Loucy (cell line): ENCODE measurements around the gene PHLDB2.

Experiments used
- H2AFZ ChIP-seq: fragments of 200-600 bp; sonication (generic); 2 replicates; pipeline ENCODE4 v1.6.0; 2016; ENCODE audit warnings: antibody characterized with exemption, mild to moderate bottlenecking, low read length, moderate library complexity
- H3F3A ChIP-seq: fragments of 200-600 bp; 2 replicates; pipeline ENCODE4 v1.6.0; 2016; ENCODE audit warnings: antibody characterized with exemption, low read depth, mild to moderate bottlenecking
- H3K27me3 ChIP-seq: fragments of 200-600 bp; sonication (generic); 2 replicates; pipeline ENCODE4 v1.6.1; 2014; ENCODE audit warnings: low read length, mild to moderate bottlenecking; ENCODE audit not compliant: insufficient read depth, poor library complexity, severe bottlenecking
- H3K36me3 ChIP-seq: fragments of 200-600 bp; sonication (generic); 2 replicates; pipeline ENCODE4 v1.6.1; 2016; ENCODE audit warnings: low read length; ENCODE audit not compliant: insufficient read depth
- H3K4me1 ChIP-seq: fragments of 200-600 bp; sonication (generic); 2 replicates; pipeline ENCODE4 v1.5.1; 2014; ENCODE audit warnings: low read length, mild to moderate bottlenecking; ENCODE audit not compliant: insufficient read depth, poor library complexity, severe bottlenecking
- H3K4me2 ChIP-seq: fragments of 200-600 bp; sonication (generic); 2 replicates; pipeline ENCODE4 v1.6.0; 2014; ENCODE audit warnings: antibody characterized with exemption, low read length, low read depth, mild to moderate bottlenecking; ENCODE audit not compliant: poor library complexity, severe bottlenecking
- H3K4me3 ChIP-seq: fragments of 200-600 bp; sonication (generic); 2 replicates; pipeline ENCODE4 v1.5.1; 2014; ENCODE audit warnings: low read length, mild to moderate bottlenecking, mixed read lengths; ENCODE audit not compliant: poor library complexity, severe bottlenecking
- H3K79me2 ChIP-seq: fragments of 200-600 bp; sonication (generic); 2 replicates; pipeline ENCODE4 v1.6.1; 2014; ENCODE audit warnings: low read length; ENCODE audit not compliant: insufficient read depth
- H3K9ac ChIP-seq: fragments of 200-600 bp; sonication (generic); 2 replicates; pipeline ENCODE4 v1.6.0; 2014; ENCODE audit warnings: mild to moderate bottlenecking, low read depth, low read length, moderate library complexity; ENCODE audit not compliant: poor library complexity, severe bottlenecking
- H3K9me2 ChIP-seq: fragments of 200-600 bp; sonication (generic); replicated peaks from 2 replicates; pipeline ENCODE4 v1.6.1; 2016; ENCODE audit warnings: low read depth, low read length, mixed read lengths
- H3K9me3 ChIP-seq: fragments of 200-600 bp; sonication (generic); 2 replicates; pipeline ENCODE4 v1.6.1; 2014; ENCODE audit warnings: mild to moderate bottlenecking, antibody characterized with exemption, low read length, low read depth; ENCODE audit not compliant: insufficient read depth
- H4K20me1 ChIP-seq: fragments of 200-600 bp; sonication (generic); 2 replicates; pipeline ENCODE4 v1.6.0; 2014; ENCODE audit warnings: antibody characterized with exemption, low read length, mild to moderate bottlenecking; ENCODE audit not compliant: insufficient read depth, poor library complexity, severe bottlenecking
- EZH2phosphoT487 ChIP-seq: fragments of 200-600 bp; IDR thresholded peaks from 2 replicates; pipeline ENCODE4 v1.6.1; 2018; ENCODE audit warnings: antibody characterized with exemption, mild to moderate bottlenecking, moderate library complexity, borderline replicate concordance
- TF ChIP-seq, protein P1 (sequence below): fragments of 200-600 bp; sonication (generic); conservative IDR thresholded peaks from 2 replicates; pipeline ENCODE4 v1.5.1; 2014; ENCODE audit warnings: mild to moderate bottlenecking, antibody characterized with exemption, low read length

The PHLDB2 gene

DNA sequence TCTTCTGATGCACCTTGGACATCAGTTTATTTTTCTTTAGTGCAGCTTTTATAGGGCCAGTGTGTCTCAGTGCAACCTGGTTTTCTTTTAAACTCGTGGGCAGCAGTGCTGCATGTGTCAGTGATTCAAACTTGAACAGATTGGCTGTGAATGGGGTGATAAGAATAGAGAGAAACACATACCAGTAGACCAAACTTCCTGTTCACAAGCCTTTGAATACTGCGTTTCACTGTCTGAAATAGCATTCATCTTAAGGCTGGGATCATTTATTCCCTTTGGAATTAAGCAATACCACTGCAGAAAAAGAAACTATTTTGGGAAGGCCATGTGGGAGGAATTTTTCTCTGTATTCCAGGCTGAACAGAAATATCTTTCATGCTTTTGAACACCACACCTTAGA lies 51.7 kb downstream of the PHLDB2 start:
- no peak for TF ChIP-seq EZH2phosphoT487
- TF ChIP-seq, protein P1, sequence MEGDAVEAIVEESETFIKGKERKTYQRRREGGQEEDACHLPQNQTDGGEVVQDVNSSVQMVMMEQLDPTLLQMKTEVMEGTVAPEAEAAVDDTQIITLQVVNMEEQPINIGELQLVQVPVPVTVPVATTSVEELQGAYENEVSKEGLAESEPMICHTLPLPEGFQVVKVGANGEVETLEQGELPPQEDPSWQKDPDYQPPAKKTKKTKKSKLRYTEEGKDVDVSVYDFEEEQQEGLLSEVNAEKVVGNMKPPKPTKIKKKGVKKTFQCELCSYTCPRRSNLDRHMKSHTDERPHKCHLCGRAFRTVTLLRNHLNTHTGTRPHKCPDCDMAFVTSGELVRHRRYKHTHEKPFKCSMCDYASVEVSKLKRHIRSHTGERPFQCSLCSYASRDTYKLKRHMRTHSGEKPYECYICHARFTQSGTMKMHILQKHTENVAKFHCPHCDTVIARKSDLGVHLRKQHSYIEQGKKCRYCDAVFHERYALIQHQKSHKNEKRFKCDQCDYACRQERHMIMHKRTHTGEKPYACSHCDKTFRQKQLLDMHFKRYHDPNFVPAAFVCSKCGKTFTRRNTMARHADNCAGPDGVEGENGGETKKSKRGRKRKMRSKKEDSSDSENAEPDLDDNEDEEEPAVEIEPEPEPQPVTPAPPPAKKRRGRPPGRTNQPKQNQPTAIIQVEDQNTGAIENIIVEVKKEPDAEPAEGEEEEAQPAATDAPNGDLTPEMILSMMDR: no peak
- Histone ChIP-seq H3K36me3 (peaks cover 4% of the 10 kb centered on the region; the same call in 1 of the 2 replicates), H3K9me3 (no peaks in the 10 kb centered on the region), H3K79me2 (no peaks in the 10 kb centered on the region), H3K9me2 (no peaks in the 10 kb centered on the region), H3K27me3 (no peaks in the 10 kb centered on the region), H3K4me1 (peaks cover 24% of the 10 kb centered on the region), H2AFZ (no peak overlapping the region), H3K4me2 (peak overlapping the region; percentile 44), H3K9ac (no peak overlapping the region), H3F3A (no peaks in the 10 kb centered on the region), H3K4me3 (peak overlapping the region; percentile 20), H4K20me1 (no peaks in the 10 kb centered on the region)

DNA sequence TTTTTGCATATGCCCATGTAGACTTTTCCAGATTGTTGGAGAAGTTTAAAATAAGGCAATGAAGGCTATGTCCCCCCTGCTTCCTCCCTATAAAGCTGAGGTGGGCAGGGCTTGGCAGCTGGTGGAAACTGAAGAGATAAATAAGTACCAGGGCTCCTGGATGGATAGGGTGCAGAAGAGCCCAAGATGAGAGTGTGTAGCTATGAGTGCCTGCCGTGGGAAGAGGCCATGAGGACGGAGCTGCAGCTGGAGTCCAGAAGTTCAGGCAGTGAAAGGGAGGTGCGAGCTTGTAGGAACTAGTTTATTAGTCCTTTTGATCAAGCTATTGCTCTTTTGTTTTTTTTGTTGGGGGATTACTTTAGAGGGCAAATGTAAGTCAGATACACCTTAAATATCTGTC lies 52.4 kb downstream of the PHLDB2 start:
- H4K20me1 ChIP-seq: no peaks in the 10 kb centered on the region
- H3K9me2 ChIP-seq: no peaks in the 10 kb centered on the region
- no peak for TF ChIP-seq EZH2phosphoT487
- TF ChIP-seq, protein P1: no peak
- H3K79me2 ChIP-seq: no peaks in the 10 kb centered on the region
- H3K9ac ChIP-seq: no peak overlapping the region
- no peaks in the 10 kb centered on the region for H3K27me3 ChIP-seq
- H3K4me2 ChIP-seq: peak overlapping the region; percentile 44
- H2AFZ ChIP-seq: no peak overlapping the region
- peaks cover 24% of the 10 kb centered on the region for H3K4me1 ChIP-seq
- H3K36me3 ChIP-seq: peaks cover 4% of the 10 kb centered on the region; the same call in 1 of the 2 replicates
- no peaks in the 10 kb centered on the region for H3K9me3 ChIP-seq
- H3F3A ChIP-seq: no peaks in the 10 kb centered on the region
- no peak overlapping the region for H3K4me3 ChIP-seq

DNA sequence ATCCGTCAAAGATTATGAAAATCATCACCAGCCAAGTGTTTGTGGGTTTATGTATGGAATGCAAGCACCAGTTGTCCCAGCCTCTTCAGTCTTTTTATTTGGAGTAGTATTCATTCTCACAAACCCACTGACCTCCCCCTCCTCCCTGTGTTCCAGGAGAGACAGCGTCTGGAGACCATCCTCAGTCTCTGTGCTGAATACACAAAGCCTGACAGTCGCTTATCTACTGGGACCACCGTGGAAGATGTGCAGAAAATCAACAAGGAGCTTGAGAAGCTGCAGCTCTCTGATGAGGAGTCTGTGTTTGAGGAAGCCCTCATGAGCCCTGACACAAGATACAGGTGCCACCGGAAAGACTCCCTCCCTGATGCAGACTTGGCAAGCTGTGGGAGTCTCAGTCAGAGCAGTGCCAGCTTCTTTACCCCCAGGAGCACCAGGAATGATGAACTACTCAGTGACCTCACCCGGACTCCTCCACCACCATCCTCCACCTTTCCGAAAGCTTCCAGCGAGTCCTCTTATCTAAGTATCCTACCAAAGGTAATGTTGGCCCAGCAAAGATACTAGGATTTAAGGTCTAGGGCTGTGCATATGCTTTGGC lies 54.2 kb downstream of the PHLDB2 start:
- Histone ChIP-seq H3K36me3 (peaks cover 4% of the 10 kb centered on the region; the same call in 1 of the 2 replicates), H3K9me2 (no peaks in the 10 kb centered on the region), H3K9me3 (no peaks in the 10 kb centered on the region), H3K9ac (no peak overlapping the region), H3K79me2 (no peaks in the 10 kb centered on the region), H3K27me3 (no peaks in the 10 kb centered on the region), H3K4me1 (peaks cover 20% of the 10 kb centered on the region), H2AFZ (no peak overlapping the region), H3K4me3 (no peak overlapping the region), H3K4me2 (no peak overlapping the region), H4K20me1 (no peaks in the 10 kb centered on the region), H3F3A (no peaks in the 10 kb centered on the region)
- no peak for TF ChIP-seq EZH2phosphoT487
- TF ChIP-seq, protein P1: no peak
